H9 (cell line): ENCODE data around the gene IRAK1. TPM values are rescaled to one million over a fixed set of nuclear protein-coding genes. Genes with fewer than 3 reads are reported as not detected.

Source experiments
- DNase-seq: peaks from one replicate; pipeline ENCODE4 v3.0.0-alpha.2; 2017
- H2AFZ ChIP-seq: one replicate; pipeline ENCODE4 v1.6.1; 2013; ENCODE audit warnings: mild to moderate bottlenecking, low read length, control low read depth, moderate library complexity
- H2AK5ac ChIP-seq: 2 replicates; pipeline ENCODE4 v1.6.1; 2013; ENCODE audit warnings: low read length, control low read depth, mixed read lengths; ENCODE audit not compliant: insufficient read length
- H2BK120ac ChIP-seq: one replicate; pipeline ENCODE4 v1.6.1; 2013; ENCODE audit warnings: low read depth, mild to moderate bottlenecking, low read length, control low read depth, inconsistent platforms; ENCODE audit not compliant: poor library complexity, severe bottlenecking
- H2BK12ac ChIP-seq: 2 replicates; pipeline ENCODE4 v1.6.1; 2013; ENCODE audit warnings: low read length, control low read depth, mixed read lengths, low read depth; ENCODE audit not compliant: insufficient read length
- H2BK15ac ChIP-seq: 2 replicates; pipeline ENCODE4 v1.6.1; 2013; ENCODE audit warnings: low read depth, low read length, control low read depth
- H2BK20ac ChIP-seq: one replicate; pipeline ENCODE4 v1.6.1; 2013; ENCODE audit warnings: low read depth, mild to moderate bottlenecking, low read length, control low read depth, inconsistent platforms; ENCODE audit not compliant: poor library complexity, severe bottlenecking
- H2BK5ac ChIP-seq: 2 replicates; pipeline ENCODE4 v1.6.1; 2013; ENCODE audit warnings: low read length, control low read depth, mixed read lengths; ENCODE audit not compliant: insufficient read length
- H3K14ac ChIP-seq: 2 replicates; pipeline ENCODE4 v1.6.1; 2013; ENCODE audit warnings: low read length, control low read depth; ENCODE audit not compliant: insufficient read depth
- H3K18ac ChIP-seq: 2 replicates; pipeline ENCODE4 v1.6.1; 2013; ENCODE audit warnings: low read depth, mild to moderate bottlenecking, mixed read lengths, low read length, control low read depth; ENCODE audit not compliant: insufficient read length
- H3K23ac ChIP-seq: 2 replicates; pipeline ENCODE4 v1.6.1; 2013; ENCODE audit warnings: low read length, control low read depth, mixed read lengths, low read depth; ENCODE audit not compliant: insufficient read length
- H3K23me2 ChIP-seq: 2 replicates; pipeline ENCODE4 v1.6.1; 2013; ENCODE audit warnings: low read depth, mild to moderate bottlenecking, mixed read lengths, low read length, control low read depth; ENCODE audit not compliant: insufficient read length, poor library complexity, severe bottlenecking
- H3K27ac ChIP-seq: 2 replicates; pipeline ENCODE4 v1.5.1; 2013; ENCODE audit warnings: low read length, control low read depth, mixed read lengths, low read depth; ENCODE audit not compliant: insufficient read length
- H3K27me3 ChIP-seq: 2 replicates; pipeline ENCODE4 v1.6.1; 2013; ENCODE audit warnings: low read length, control low read depth, inconsistent platforms; ENCODE audit not compliant: insufficient read depth
- H3K4ac ChIP-seq: 2 replicates; pipeline ENCODE4 v1.6.1; 2013; ENCODE audit warnings: low read depth, mild to moderate bottlenecking, control low read depth, inconsistent platforms, low read length, moderate library complexity
- H3K4me1 ChIP-seq: 2 replicates; pipeline ENCODE4 v1.6.1; 2013; ENCODE audit warnings: low read length, control low read depth, inconsistent platforms; ENCODE audit not compliant: insufficient read depth
- H3K4me2 ChIP-seq: 2 replicates; pipeline ENCODE4 v1.6.1; 2013; ENCODE audit warnings: low read length, control low read depth, mixed read lengths; ENCODE audit not compliant: insufficient read length, insufficient read depth
- H3K56ac ChIP-seq: 2 replicates; pipeline ENCODE4 v1.6.1; 2013; ENCODE audit warnings: low read depth, mild to moderate bottlenecking, mixed read lengths, low read length, control low read depth; ENCODE audit not compliant: insufficient read length
- H3K79me1 ChIP-seq: 2 replicates; pipeline ENCODE4 v1.6.1; 2013; ENCODE audit warnings: low read depth, mild to moderate bottlenecking, moderate library complexity, low read length, control low read depth, inconsistent platforms; ENCODE audit not compliant: insufficient read depth, poor library complexity, severe bottlenecking
- H3K79me2 ChIP-seq: 2 replicates; pipeline ENCODE4 v1.6.1; 2013; ENCODE audit warnings: low read length, control low read depth, inconsistent platforms; ENCODE audit not compliant: insufficient read depth
- H3K9ac ChIP-seq: 2 replicates; pipeline ENCODE4 v1.6.1; 2013; ENCODE audit warnings: low read length, control low read depth, mixed read lengths; ENCODE audit not compliant: insufficient read length; ENCODE audit errors: extremely low read depth
- H3K9me3 ChIP-seq: one replicate; pipeline ENCODE4 v1.6.1; 2013; ENCODE audit warnings: low read depth, low read length, inconsistent platforms; ENCODE audit not compliant: control insufficient read depth
- H3T11ph ChIP-seq: one replicate; pipeline ENCODE4 v1.6.1; 2013; ENCODE audit warnings: mild to moderate bottlenecking, low read length, control low read depth, inconsistent platforms
- H4K20me1 ChIP-seq: one replicate; pipeline ENCODE4 v1.6.1; 2013; ENCODE audit not compliant: control insufficient read depth, insufficient read length, insufficient read depth
- H4K5ac ChIP-seq: 2 replicates; pipeline ENCODE4 v1.6.1; 2013; ENCODE audit warnings: low read depth, mild to moderate bottlenecking, mixed read lengths, low read length, control low read depth; ENCODE audit not compliant: insufficient read length
- H4K8ac ChIP-seq: replicated peaks from 2 replicates; pipeline ENCODE4 v1.6.1; 2013; ENCODE audit warnings: low read length, control low read depth, mixed read lengths, low read depth; ENCODE audit not compliant: insufficient read length
- H4K91ac ChIP-seq: 2 replicates; pipeline ENCODE4 v1.6.1; 2013; ENCODE audit warnings: low read depth, mild to moderate bottlenecking, moderate library complexity, mixed read lengths, low read length, control low read depth; ENCODE audit not compliant: insufficient read length
- H3K27ac Mint-ChIP-seq, 3 experiments: 2 replicates in 2 of 3; 3 replicates in 1 of 3; pipeline ENCODE4 v1.8.0; 2020 to 2021; ENCODE audit warnings: mixed read lengths in 3 of 3, mild to moderate bottlenecking in 1 of 3, moderate library complexity in 1 of 3
- H3K27me3 Mint-ChIP-seq: 2 replicates; pipeline ENCODE4 v1.8.0; 2021; ENCODE audit warnings: low read depth, mild to moderate bottlenecking, moderate library complexity, mixed read lengths
- H3K36me3 Mint-ChIP-seq, 3 experiments: 2 replicates in 2 of 3; 3 replicates in 1 of 3; pipeline ENCODE4 v1.8.0; 2020 to 2021; ENCODE audit warnings: low read depth in 3 of 3, mixed read lengths in 3 of 3; ENCODE audit not compliant: insufficient read depth in 1 of 3
- H3K4me1 Mint-ChIP-seq, 2 experiments: 2 replicates each; pipeline ENCODE4 v1.8.0; 2020; ENCODE audit warnings: mixed read lengths in 2 of 2
- H3K4me3 Mint-ChIP-seq, 2 experiments: 2 replicates in 1 of 2; 3 replicates in 1 of 2; pipeline ENCODE4 v1.8.0; 2020 to 2021; ENCODE audit warnings: mild to moderate bottlenecking in 2 of 2, mixed read lengths in 2 of 2, moderate library complexity in 1 of 2
- H3K9me3 Mint-ChIP-seq, 2 experiments: 2 replicates in 1 of 2; 3 replicates in 1 of 2; pipeline ENCODE4 v1.8.0; 2020; ENCODE audit warnings: mild to moderate bottlenecking in 2 of 2, mixed read lengths in 2 of 2, moderate library complexity in 1 of 2
- WGBS: extraction: QIAGEN DNeasy Blood & Tissue Kit; methylation state at CpG from one replicate; pipeline ENCODE4 v1.1.7; 2013; ENCODE audit warnings: missing lambda C conversion rate, low lambda C conversion rate, mixed read lengths; ENCODE audit not compliant: insufficient read length; ENCODE audit errors: extremely low coverage; 5-methylcytosine and 5-hydroxymethylcytosine counted together
- total RNA-seq: library from RNA; stranded (reverse); gene quantifications from 2 replicates; pipeline ENCODE4 v1.2.1, GENCODE V29; 2021
- TF ChIP-seq, protein P1 (sequence below): fragments of 200-600 bp; sonication (generic); conservative IDR thresholded peaks from 3 replicates; pipeline ENCODE4 v1.8.0; 2021; ENCODE audit warnings: antibody characterized with exemption, mild to moderate bottlenecking

Gene IRAK1
- total RNA-seq, 1 experiment from 2014 or later = 98.4 TPM

DNA sequence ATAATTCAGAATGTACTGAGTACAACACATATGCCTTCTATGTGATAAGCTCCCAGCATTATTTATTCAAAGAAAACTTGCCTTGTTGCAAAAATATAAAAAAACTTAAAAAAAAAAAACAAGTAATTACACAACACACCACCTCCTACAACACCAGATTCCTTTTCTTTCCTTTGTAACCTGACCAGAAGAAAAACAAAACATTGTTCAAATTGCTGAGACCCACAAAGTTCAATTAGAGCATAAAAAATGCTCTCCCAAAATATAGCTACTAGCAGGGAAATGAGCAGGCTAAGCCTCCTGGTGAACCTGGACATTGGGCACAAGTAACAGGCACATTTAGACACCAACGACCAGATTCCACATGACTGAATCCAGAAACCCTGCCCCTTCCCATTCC, 39.5 kb upstream of the IRAK1 start:
- H3K9me3 ChIP-seq = peaks cover 31% of the 10 kb centered on the region
- no peak overlapping the region for H3K27ac ChIP-seq
- H3K9ac ChIP-seq = no peak overlapping the region
- H3K4me1 Mint-ChIP-seq = peaks cover 7 to 18% of the 10 kb centered on the region in 2 experiments
- no peak overlapping the region for H2AFZ ChIP-seq
- H3K4me1 ChIP-seq = no peaks in the 10 kb centered on the region
- no peak overlapping the region for H2BK15ac ChIP-seq
- no CpG with 5 or more reads among the region's 1 CpG for WGBS
- H2BK5ac ChIP-seq = no peak overlapping the region
- H3K9me3 Mint-ChIP-seq = peaks cover 75% of the 10 kb centered on the region in 2 experiments
- H4K8ac ChIP-seq = no peak overlapping the region
- no peak overlapping the region for H2BK120ac ChIP-seq
- H4K5ac ChIP-seq = no peak overlapping the region
- H2BK20ac ChIP-seq = no peak overlapping the region
- no peak overlapping the region for H2AK5ac ChIP-seq
- DNase-seq = no peak
- no peak overlapping the region for H3K4me2 ChIP-seq
- no peak overlapping the region for H3T11ph ChIP-seq
- H3K4ac ChIP-seq = no peak overlapping the region
- no peaks in the 10 kb centered on the region for H3K23me2 ChIP-seq
- H4K91ac ChIP-seq = no peak overlapping the region
- H3K27me3 ChIP-seq = no peaks in the 10 kb centered on the region
- no peak overlapping the region for H3K4me3 Mint-ChIP-seq
- H3K18ac ChIP-seq = no peak overlapping the region
- TF ChIP-seq, protein P1, sequence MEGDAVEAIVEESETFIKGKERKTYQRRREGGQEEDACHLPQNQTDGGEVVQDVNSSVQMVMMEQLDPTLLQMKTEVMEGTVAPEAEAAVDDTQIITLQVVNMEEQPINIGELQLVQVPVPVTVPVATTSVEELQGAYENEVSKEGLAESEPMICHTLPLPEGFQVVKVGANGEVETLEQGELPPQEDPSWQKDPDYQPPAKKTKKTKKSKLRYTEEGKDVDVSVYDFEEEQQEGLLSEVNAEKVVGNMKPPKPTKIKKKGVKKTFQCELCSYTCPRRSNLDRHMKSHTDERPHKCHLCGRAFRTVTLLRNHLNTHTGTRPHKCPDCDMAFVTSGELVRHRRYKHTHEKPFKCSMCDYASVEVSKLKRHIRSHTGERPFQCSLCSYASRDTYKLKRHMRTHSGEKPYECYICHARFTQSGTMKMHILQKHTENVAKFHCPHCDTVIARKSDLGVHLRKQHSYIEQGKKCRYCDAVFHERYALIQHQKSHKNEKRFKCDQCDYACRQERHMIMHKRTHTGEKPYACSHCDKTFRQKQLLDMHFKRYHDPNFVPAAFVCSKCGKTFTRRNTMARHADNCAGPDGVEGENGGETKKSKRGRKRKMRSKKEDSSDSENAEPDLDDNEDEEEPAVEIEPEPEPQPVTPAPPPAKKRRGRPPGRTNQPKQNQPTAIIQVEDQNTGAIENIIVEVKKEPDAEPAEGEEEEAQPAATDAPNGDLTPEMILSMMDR = no peak
- H3K79me1 ChIP-seq = no peaks in the 10 kb centered on the region
- no peak overlapping the region for H3K56ac ChIP-seq
- H3K27me3 Mint-ChIP-seq = peaks cover 1% of the 10 kb centered on the region; the same call in 1 of the 2 replicates
- no peaks in the 10 kb centered on the region for H4K20me1 ChIP-seq
- H3K23ac ChIP-seq = no peak overlapping the region
- peaks cover 18 to 44% (median 21%) of the 10 kb centered on the region in 3 experiments for H3K36me3 Mint-ChIP-seq
- no peaks in the 10 kb centered on the region for H3K79me2 ChIP-seq
- H2BK12ac ChIP-seq = no peak overlapping the region
- H3K14ac ChIP-seq = no peak overlapping the region
- no peak overlapping the region; a peak in 1 of 7 replicates for H3K27ac Mint-ChIP-seq
